HL-60 (cell line): ENCODE data around the gene BMP7.

ENCODE experiments used
- DNase-seq, 2 experiments: peaks; one replicate each; pipeline ENCODE4 v3.0.0-alpha.2; 2010 to 2020; ENCODE audit warnings: low read depth in 1 of 2, low spot score in 1 of 2
- H3K27ac ChIP-seq: fragments of 250-450 bp; sonication (Bioruptor Pico); replicated peaks from 2 replicates; pipeline ENCODE4 v1.5.1; 2020; ENCODE audit warnings: mild to moderate bottlenecking, moderate library complexity
- H3K27me3 ChIP-seq: fragments of 250-450 bp; sonication (Bioruptor Pico); 2 replicates; pipeline ENCODE4 v1.5.1; 2021; ENCODE audit warnings: mild to moderate bottlenecking, moderate library complexity; ENCODE audit not compliant: insufficient read depth, poor library complexity, severe bottlenecking
- H3K4me3 ChIP-seq: replicated peaks from 2 replicates; pipeline ENCODE4 v1.5.1; 2011; ENCODE audit warnings: mild to moderate bottlenecking, control low read depth, low read length; ENCODE audit not compliant: insufficient read depth
- CTCF ChIP-seq: IDR thresholded peaks from one replicate; pipeline ENCODE4 v1.5.1; 2011; ENCODE audit warnings: low read length, control low read depth, inconsistent platforms; ENCODE audit not compliant: insufficient read depth
- GABPA ChIP-seq: IDR thresholded peaks from 2 replicates; pipeline ENCODE4 v1.6.1; 2012; ENCODE audit warnings: low read depth
- POLR2AphosphoS5 ChIP-seq: IDR thresholded peaks from 2 replicates; pipeline ENCODE4 v1.6.1; 2012; ENCODE audit warnings: low read depth
- REST ChIP-seq: IDR thresholded peaks from 2 replicates; pipeline ENCODE4 v1.6.1; 2012; ENCODE audit warnings: low read depth; ENCODE audit not compliant: insufficient replicate concordance
- SPI1 ChIP-seq: IDR thresholded peaks from 2 replicates; pipeline ENCODE4 v1.6.1; 2012; ENCODE audit warnings: low read depth, mild to moderate bottlenecking, borderline replicate concordance

The BMP7 gene

GRCh38 chr20:57250607-57251343, 15.7 kb downstream of the BMP7 start:
- H3K4me3 ChIP-seq = no peak overlapping the region
- TF ChIP-seq REST (no peak), POLR2AphosphoS5 (no peak), CTCF (no peak), GABPA (no peak)
- H3K27ac ChIP-seq = no peak overlapping the region
- no peak for DNase-seq
- H3K27me3 ChIP-seq = peaks cover 10% of the 10 kb centered on the region

GRCh38 chr20:57249772-57250171, 16.7 kb downstream of the BMP7 start:
- TF ChIP-seq CTCF (no peak), POLR2AphosphoS5 (no peak), SPI1 (no peak), GABPA (no peak), REST (no peak)
- H3K27me3 ChIP-seq = peaks cover 10% of the 10 kb centered on the region
- no peak overlapping the region for H3K27ac ChIP-seq
- H3K4me3 ChIP-seq = no peak overlapping the region
- DNase-seq = no peak

GRCh38 chr20:57249073-57249472, 17.4 kb downstream of the BMP7 start:
- Histone ChIP-seq H3K27me3 (peaks cover 9% of the 10 kb centered on the region), H3K4me3 (no peak overlapping the region), H3K27ac (no peak overlapping the region)
- DNase-seq = no peak
- no peak for TF ChIP-seq POLR2AphosphoS5
- no peak for TF ChIP-seq REST
- TF ChIP-seq SPI1 = no peak
- TF ChIP-seq CTCF = no peak
- no peak for TF ChIP-seq GABPA
